Esophagus squamous epithelium (tissue), 5 donors: ENCODE results near the gene RNF157. TPM values are rescaled to one million over a fixed set of nuclear protein-coding genes. Genes with fewer than 3 reads are reported as not detected.

ENCODE experiments used
- DNase-seq: peaks from one replicate; lab custom pipeline; 2025; lab: John Stamatoyannopoulos, UW
- H3K27ac ChIP-seq, 4 donors: fragments of 200-600 bp; sonication (generic); one replicate each; pipeline ENCODE4 v1.5.1; 2016 to 2019; ENCODE audit warnings: mild to moderate bottlenecking in 1 of 4
- H3K27me3 ChIP-seq, 4 donors: fragments of 200-600 bp; sonication (generic); 1 replicate in 3 of 4; 2 replicates in 1 of 4; pipeline versions ENCODE4 v1.5.1 to v1.6.0; 2017 to 2021; ENCODE audit warnings: antibody characterized with exemption in 1 of 4
- H3K36me3 ChIP-seq, 3 donors: fragments of 200-600 bp; sonication (generic); one replicate each; pipeline ENCODE4 v1.5.1; 2016 to 2019
- H3K4me1 ChIP-seq, 3 donors: fragments of 200-600 bp; sonication (generic); one replicate each; pipeline ENCODE4 v1.5.1; 2017 to 2019
- H3K4me3 ChIP-seq, 4 donors: fragments of 200-600 bp; sonication (generic); 1 replicate in 3 of 4; 2 replicates in 1 of 4; pipeline ENCODE4 v1.5.1; 2016 to 2019; ENCODE audit warnings: mild to moderate bottlenecking in 2 of 4, moderate library complexity in 1 of 4
- H3K9me3 ChIP-seq, 3 donors: fragments of 200-600 bp; sonication (generic); one replicate each; pipeline ENCODE4 v1.5.1; 2016 to 2019
- POLR2A ChIP-seq, 4 donors: fragments of 450-650 bp; IDR thresholded peaks; one replicate each; pipeline ENCODE4 v1.6.1; 2017; ENCODE audit warnings: antibody characterized with exemption in 4 of 4, mild to moderate bottlenecking in 4 of 4, moderate library complexity in 3 of 4
- WGBS, 2 donors: methylation state at CpG; one replicate each; pipeline ENCODE4 v1.1.5; 2018; 5-methylcytosine and 5-hydroxymethylcytosine counted together
- intact Hi-C: fragments of 100-400 bp; cut with DNase I; formaldehyde crosslinking; loops from one replicate; pipeline ENCODE4 v1.15.0; 2022
- total RNA-seq, 4 donors: library from RNA; depleted of rRNA; stranded (reverse); fragments of >200 nt; gene quantifications; one replicate each; pipeline ENCODE4 v1.1.0, GENCODE V29; 2016
- TF ChIP-seq, protein P1 (sequence below), 6 experiments: fragments of 450-650 bp in 4 of 6; fragments of 200-600 bp in 2 of 6; sonication (generic) in 2 of 6; IDR thresholded peaks; one replicate each; pipeline ENCODE4 v1.5.1; 2016 to 2019; ENCODE audit warnings: antibody characterized with exemption in 6 of 6, mild to moderate bottlenecking in 4 of 6, moderate library complexity in 4 of 6
- donor health status: DM: yes; HTN: yes; CAD: no.

RNF157 gene
- total RNA-seq, 4 donors from 2014 or later, result 0.11 to 3.4 (median 0.26) TPM

DNA sequence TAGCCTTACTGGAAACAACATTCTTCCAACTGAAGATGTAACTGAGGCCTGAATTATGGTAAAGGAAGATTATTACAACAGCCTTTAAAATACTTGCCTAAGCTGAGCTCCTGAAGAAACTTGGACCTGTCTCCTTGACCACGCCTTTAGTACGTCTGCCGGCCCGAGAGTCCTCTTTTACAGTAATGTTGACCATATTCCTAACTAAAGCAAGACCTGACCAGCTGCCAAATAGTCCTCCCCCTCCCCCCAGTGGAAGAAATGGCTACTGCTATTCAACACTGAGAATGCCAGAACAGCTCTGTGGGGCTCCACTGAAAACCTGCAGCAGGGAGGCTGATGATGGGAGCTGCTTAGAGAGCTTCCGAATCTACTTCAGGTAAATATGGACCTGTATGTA is 86.7 kb downstream of the RNF157 start:
- Histone ChIP-seq H3K27me3 (no peaks in the 10 kb centered on the region), H3K27ac (no peak overlapping the region), H3K4me1 (peaks cover 0 to 18% (median 4%) of the 10 kb centered on the region in 3 donors), H3K9me3 (no peaks in the 10 kb centered on the region), H3K4me3 (no peak overlapping the region), H3K36me3 (no peaks in the 10 kb centered on the region)
- no peak for TF ChIP-seq POLR2A (IDR thresholded peaks at IDR 0.05)
- TF ChIP-seq, protein P1, sequence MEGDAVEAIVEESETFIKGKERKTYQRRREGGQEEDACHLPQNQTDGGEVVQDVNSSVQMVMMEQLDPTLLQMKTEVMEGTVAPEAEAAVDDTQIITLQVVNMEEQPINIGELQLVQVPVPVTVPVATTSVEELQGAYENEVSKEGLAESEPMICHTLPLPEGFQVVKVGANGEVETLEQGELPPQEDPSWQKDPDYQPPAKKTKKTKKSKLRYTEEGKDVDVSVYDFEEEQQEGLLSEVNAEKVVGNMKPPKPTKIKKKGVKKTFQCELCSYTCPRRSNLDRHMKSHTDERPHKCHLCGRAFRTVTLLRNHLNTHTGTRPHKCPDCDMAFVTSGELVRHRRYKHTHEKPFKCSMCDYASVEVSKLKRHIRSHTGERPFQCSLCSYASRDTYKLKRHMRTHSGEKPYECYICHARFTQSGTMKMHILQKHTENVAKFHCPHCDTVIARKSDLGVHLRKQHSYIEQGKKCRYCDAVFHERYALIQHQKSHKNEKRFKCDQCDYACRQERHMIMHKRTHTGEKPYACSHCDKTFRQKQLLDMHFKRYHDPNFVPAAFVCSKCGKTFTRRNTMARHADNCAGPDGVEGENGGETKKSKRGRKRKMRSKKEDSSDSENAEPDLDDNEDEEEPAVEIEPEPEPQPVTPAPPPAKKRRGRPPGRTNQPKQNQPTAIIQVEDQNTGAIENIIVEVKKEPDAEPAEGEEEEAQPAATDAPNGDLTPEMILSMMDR (IDR thresholded peaks at IDR 0.05), result no peak
- DNase-seq, result no peak
- intact Hi-C loops, result no loop called here
- 73% methylated on average over 5 of the region's 5 CpGs for WGBS, 2 donors

DNA sequence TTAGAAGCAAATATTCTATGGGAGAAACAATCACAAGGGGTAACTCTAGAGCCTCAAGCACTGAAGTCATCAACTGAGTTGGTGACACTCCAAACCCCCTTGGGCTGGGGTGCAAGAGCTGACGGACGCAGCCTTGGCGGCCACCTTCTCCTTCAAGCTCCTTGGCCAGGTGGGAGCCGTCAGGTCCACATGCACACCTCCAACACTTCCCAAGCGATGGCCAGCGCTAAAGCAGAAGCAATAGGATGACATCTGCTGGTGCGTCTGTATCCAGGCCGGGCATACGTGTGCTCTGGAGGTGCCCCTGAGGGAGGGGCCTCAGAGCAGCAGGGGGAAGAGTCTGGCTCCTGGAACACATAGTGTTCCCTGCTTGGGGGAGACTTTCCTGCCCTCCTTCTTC is 87.1 kb downstream of the RNF157 start:
- Histone ChIP-seq H3K9me3 (no peaks in the 10 kb centered on the region), H3K4me3 (no peak overlapping the region), H3K27me3 (no peaks in the 10 kb centered on the region), H3K4me1 (peaks cover 0 to 18% (median 4%) of the 10 kb centered on the region in 3 donors), H3K27ac (no peak overlapping the region), H3K36me3 (no peaks in the 10 kb centered on the region)
- TF ChIP-seq, protein P1 (IDR thresholded peaks at IDR 0.05), result no peak
- TF ChIP-seq POLR2A (IDR thresholded peaks at IDR 0.05), result no peak
- DNase-seq, result no peak
- WGBS, 2 donors, result 83% methylated on average over 9 of the region's 9 CpGs; no CpG with 5 or more reads in 1 of the 2 donors
- intact Hi-C loops, result no loop called here

DNA sequence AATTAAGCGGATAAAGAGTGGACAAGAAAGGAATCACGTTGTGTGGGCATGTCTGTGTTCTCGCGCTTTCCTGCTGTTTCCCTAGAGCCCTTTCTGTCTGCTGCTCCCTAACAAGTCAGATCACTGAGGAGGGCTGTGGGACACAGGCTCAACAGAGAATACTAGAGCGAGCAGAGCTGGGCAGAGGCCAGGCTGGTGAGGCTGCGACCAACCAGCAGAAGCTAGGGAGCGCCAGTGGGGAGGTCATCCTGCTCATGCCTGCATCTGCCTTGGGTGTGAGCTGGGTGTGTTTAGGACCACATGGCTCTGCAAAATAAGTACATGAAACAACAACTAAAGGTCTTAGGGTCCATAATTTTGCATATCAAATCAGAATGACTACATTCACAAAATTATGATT is 87.7 kb downstream of the RNF157 start:
- no peak overlapping the region for H3K27ac ChIP-seq

DNA sequence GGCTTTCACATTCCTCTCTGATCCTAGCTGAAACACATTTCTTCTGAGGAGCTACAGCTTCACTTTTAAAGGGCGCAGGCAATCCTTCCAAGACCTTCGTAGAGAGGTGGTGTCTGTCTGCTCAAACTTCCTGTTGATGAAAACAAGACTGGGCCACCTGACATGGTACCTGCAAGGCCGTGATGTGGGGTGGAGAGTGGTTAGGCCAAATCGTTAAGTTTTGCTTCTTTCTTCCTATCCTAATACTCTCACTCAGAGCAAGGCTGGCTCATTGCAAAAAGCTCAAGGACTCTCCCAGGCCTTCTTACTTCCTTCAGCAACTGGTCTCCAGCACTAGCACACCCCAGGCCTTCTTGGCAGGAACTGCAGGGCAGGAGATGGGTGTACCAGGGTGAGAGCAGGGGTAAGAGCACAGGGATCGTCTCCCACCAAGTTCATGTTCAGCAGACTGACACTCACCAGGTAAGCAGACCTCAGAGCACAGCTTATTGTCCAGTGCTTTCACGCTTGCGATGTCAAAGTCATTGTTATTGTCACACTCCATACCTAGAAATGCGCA is 88.3 kb downstream of the RNF157 start:
- 87 to 94% methylated on average over 8 of the region's 8 CpGs for WGBS, 2 donors
- no peak for DNase-seq
- Histone ChIP-seq H3K36me3 (no peaks in the 10 kb centered on the region), H3K27ac (no peak overlapping the region), H3K4me1 (peaks cover 0 to 24% (median 4%) of the 10 kb centered on the region in 3 donors), H3K4me3 (no peak overlapping the region), H3K27me3 (no peaks in the 10 kb centered on the region), H3K9me3 (no peaks in the 10 kb centered on the region)
- intact Hi-C loops, result no loop called here
- TF ChIP-seq, protein P1 (IDR thresholded peaks at IDR 0.05), result no peak
- no peak for TF ChIP-seq POLR2A (IDR thresholded peaks at IDR 0.05)

More for the DNA sequence above, 87.7 kb downstream of the RNF157 start:
- Histone ChIP-seq H3K9me3 (no peaks in the 10 kb centered on the region), H3K4me1 (peaks cover 0 to 22% (median 4%) of the 10 kb centered on the region in 3 donors), H3K27me3 (no peaks in the 10 kb centered on the region), H3K4me3 (no peak overlapping the region), H3K36me3 (no peaks in the 10 kb centered on the region)
- TF ChIP-seq, protein P1 (IDR thresholded peaks at IDR 0.05), result no peak
- TF ChIP-seq POLR2A (IDR thresholded peaks at IDR 0.05), result no peak
- intact Hi-C loops, result no loop called here
- 84 to 88% methylated on average over 7 of the region's 7 CpGs for WGBS, 2 donors
- DNase-seq, result no peak

DNA sequence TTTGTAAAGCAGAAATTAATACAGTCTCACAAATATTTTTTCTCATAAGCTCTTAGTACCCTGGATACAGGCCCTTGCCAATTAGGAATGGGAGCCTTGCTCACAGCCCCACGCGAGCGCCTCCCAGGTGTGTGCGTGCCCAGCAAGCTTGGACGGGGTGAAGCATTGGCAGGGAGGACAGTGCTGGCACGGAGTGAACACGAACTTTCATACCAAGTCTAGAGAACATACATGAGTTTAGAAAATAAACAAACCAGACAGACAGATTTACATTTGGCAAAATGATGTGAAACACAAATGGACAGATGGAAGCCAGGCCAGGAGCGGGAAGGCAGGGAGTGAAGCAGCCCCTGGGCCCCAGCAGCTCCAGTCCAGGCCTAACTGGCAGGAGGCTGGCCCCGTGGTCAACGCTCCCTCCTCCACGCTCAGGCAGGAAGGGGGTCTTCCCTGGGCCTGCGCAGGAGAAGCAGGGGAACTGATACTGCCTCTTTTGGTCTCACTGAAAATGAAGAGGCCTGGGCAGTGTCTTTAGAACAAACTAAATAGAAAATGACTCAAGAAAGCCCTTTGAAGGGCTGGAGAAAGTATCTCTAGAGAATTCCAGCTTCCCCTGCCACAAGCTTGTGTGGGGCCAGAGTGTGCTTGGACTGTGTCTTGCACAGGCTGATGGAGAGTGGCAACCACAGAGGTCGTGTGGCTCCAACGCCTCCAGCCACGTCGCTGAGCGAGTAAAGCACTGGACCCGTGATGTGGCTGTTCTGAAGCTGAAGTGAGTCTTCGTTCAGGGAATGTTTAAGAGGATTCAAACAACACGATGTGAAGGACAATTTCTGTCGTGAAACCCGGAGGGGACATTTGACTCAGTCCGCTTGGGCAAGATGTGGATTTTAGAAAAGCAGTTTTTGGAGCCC is 89.3 kb downstream of the RNF157 start:
- intact Hi-C loops, result no loop called here
- Histone ChIP-seq H3K9me3 (no peaks in the 10 kb centered on the region), H3K27ac (peak overlapping the region in 1 of 4 donors; percentile 33), H3K4me1 (peaks cover under 1 to 30% (median 4%) of the 10 kb centered on the region in 3 donors), H3K36me3 (no peaks in the 10 kb centered on the region), H3K27me3 (no peaks in the 10 kb centered on the region), H3K4me3 (no peak overlapping the region)
- WGBS, 2 donors, result 53 to 64% methylated on average over 17 to 23 of the region's 23 CpGs
- DNase-seq, result no peak
- TF ChIP-seq, protein P1 (IDR thresholded peaks at IDR 0.05), result no peak
- no peak for TF ChIP-seq POLR2A (IDR thresholded peaks at IDR 0.05)
